ENCODE data around the gene CFAP92.
"Not testable (repeated sequence)": the region's sequence is repeated elsewhere in the genome, so short reads cannot be mapped to it uniquely, and the experiment has no call there.

Gene CFAP92

GRCh38 chr3:128942161-128942952, 51.5 kb downstream of the CFAP92 start:
- DNase-seq (ENCODE audit: low read depth in 2 of 3, low spot score in 1 of 3), result no peak

DNA sequence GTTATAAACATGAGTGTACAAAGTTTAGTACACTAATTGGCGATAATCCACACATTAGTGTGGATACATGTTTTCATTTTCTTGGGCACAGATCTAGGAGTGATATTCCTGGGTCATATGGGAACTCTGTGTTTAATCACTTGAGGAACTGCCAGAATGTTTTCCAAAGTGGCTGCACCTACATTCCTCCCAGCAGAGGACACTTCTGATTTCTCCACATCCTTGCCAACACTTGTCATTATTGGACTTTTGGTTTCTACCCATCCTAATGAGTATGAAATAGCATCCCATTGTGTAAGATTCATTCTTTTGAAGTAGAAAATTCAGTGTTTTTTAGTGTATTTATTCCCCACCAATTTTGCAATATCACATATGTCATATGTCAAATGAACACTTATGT, 53.6 kb downstream of the CFAP92 start:
- DNase-seq (ENCODE audit: low read depth in 2 of 3, low spot score in 1 of 3), result no peak

DNA sequence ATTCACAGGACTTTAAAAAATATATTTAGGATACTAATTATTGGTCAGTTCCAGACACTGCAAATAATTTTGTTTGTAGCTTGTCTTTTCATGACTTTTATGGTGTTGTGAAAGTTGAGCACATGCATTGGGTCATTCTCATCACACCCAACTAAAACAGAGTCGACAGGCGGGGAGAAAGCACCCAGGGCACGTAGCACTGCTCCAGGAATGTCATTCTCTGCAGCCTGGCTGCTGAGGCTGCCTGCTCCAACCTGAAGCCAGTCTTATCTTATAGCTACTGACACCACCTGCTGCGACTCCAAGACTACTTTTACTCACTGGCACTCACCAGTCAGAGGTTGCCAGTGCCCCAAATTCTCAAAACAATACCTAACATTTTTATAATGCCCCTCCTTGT, 57.5 kb downstream of the CFAP92 start:
- no peak for DNase-seq (ENCODE audit: low read depth in 2 of 3, low spot score in 1 of 3)

DNA sequence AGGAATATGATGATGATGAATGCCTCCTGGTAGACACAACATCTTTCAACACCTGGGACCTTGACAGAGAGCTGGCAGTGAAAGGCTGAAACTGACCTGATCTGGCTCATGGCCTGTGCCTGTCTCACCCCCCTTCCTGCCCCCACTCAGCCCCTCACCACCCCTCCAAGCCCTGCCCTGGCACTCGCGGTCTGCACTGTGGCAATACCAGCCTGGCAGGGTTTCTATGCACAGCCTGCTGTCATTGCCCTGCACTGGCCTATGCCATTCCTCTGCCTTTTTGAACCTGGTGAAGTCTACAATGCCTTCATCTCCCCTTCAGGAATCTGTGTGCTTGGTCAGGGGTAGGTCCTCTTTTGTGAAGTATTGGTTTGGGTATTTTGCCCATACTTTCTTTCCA, 58.0 kb downstream of the CFAP92 start:
- no peak for DNase-seq (ENCODE audit: low read depth in 2 of 3, low spot score in 1 of 3)

- DNase-seq (ENCODE audit: low read depth in 2 of 3, low spot score in 1 of 3), result no peak
These were observed 60.0 kb downstream of the CFAP92 start for GRCh38 chr3:128933922-128934253.

- DNase-seq (ENCODE audit: low read depth in 2 of 3, low spot score in 1 of 3), result no peak
These were observed 60.5 kb downstream of the CFAP92 start for GRCh38 chr3:128933213-128933921.

GRCh38 chr3:128932516-128933212, 61.2 kb downstream of the CFAP92 start:
- DNase-seq (ENCODE audit: low read depth in 2 of 3, low spot score in 1 of 3), result no peak

DNA sequence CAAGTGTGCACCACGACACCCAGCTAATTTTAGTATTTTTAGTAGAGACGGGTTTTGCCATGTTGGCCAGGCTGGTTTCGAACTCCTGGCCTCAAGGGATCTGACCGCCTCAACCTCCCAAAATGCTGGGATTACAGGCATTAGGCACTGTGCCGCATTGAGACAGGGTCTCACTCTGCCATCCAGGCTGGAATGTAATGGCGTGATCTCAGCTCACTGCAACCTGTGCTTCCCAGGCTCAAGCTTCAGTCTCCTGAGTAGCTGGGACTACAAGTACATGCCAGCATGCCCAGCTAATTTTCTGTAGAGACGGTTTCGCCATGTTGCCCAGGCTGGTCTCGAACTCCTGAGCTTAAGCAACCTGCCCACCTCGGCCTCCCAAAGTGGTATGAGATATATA, 62.8 kb downstream of the CFAP92 start:
- DNase-seq (ENCODE audit: low read depth in 2 of 3, low spot score in 1 of 3), result no peak

GRCh38 chr3:128929364-128929763, 64.5 kb downstream of the CFAP92 start:
- no peak for DNase-seq (ENCODE audit: low read depth in 2 of 3, low spot score in 1 of 3)

DNA sequence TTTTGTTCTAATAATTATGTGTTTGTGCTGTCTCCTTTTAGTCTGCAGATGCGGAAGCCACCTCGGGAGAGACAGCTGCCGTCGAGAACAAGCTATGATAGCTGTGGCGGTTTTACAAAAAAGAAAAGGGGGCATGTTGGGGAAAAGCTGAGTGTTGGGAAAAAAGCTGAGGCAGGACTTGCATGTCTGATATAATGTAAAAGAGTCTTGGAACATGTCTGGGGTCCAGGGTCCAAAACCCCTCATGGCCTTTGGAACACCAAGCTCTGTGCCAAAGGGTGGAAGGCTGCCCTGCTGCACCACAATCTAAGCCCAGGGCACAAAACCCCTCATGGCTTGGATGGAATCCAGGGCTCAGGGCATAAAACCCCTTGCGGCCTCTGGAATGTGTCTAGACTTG, 69.9 kb downstream of the CFAP92 start:
- DNase-seq (ENCODE audit: low read depth in 2 of 3, low spot score in 1 of 3), result not testable (repeated sequence)

- DNase-seq (ENCODE audit: low read depth in 2 of 3, low spot score in 1 of 3), result no peak
These were observed 70.3 kb downstream of the CFAP92 start for GRCh38 chr3:128923576-128923975.

DNA sequence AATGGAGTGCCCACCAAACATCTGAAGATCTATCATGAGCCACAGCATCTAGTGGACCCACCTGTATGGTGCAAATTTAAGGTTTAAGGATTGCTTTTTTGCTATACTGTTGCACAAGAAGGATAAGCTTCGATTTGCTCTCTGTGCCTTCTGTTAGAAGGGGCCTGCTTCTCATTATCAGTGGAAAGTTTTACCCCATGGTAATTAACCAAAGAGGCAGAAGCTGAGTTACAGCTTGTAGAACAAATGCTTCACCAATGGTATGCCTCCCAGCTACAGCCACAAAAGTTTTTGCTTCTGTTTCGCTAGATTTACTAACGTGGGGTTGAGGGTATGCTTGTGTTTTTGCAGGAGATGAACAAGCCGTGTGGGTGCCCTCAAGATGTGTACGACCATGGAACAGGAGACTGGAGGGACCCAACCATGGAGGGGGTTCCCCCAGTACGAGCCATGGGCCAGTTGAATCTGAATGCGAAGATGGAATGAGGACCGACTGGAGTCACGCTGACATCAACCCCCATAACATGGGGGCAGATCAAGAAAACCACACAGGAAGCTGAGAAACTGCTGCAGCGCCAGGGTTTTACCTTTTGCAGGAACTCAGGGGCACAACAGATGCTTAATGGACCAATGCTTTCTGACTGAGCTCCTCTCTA, 70.9 kb downstream of the CFAP92 start:
- peak; percentile 28 to 45 (median 32) for DNase-seq (ENCODE audit: low read depth in 2 of 3, low spot score in 1 of 3)

- no peak for DNase-seq (ENCODE audit: low read depth in 2 of 3, low spot score in 1 of 3)
These were observed 73.9 kb downstream of the CFAP92 start for GRCh38 chr3:128919988-128920387.

DNA sequence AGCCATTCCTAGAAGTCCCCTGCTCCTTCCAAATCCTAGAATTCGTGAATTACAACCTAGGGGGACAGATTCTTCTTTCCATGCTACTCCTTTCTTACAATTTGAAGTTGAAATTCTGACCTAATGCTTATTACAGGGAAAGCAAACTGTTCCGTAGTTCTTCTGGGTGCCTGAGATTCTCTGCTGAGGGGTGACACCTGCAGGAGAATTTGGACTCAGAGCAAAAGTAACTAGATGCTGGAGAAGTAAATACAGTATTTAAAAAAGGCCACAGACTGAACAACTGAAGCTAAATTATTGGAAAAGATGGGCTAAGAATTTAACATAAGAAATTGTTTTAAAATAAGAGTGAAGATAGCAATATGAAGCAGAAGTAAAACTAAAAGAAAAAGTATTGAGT, 76.6 kb downstream of the CFAP92 start:
- no peak for DNase-seq (ENCODE audit: low read depth in 2 of 3, low spot score in 1 of 3)

DNA sequence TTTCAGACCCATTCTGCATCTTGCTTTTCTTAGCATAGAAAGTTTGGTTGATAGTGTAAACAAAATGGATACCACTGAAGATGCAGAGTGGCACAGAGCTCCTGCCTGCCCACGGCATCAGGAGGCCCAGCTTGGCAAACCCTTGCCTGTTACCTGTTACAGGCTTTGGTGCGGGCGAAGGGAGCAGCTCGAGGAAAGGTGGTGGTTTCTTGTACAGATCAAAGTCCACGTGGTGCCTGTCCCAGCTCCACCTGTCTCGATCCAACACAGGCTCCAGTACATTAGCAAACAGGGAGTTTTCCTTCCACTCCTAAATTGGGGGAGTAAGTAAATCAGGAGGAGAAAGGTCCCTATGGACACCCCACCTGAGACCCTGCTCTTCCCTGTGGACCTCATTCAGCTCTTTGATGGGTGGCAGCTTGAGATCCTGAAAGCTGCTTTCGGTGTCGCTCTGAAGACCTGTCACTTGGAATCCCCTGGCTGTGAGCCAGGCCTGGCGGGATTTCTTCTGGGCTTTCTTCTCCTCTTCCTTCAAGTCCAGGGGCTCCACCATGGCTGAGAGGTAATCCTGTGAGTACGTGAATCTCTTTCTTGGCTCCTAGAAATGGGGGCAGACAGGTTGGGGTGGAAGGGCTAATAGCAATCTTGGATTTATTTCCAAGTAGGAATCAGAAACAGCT, 78.8 kb downstream of the CFAP92 start:
- no peak for DNase-seq (ENCODE audit: low read depth in 2 of 3, low spot score in 1 of 3)

- DNase-seq (ENCODE audit: low read depth in 2 of 3, low spot score in 1 of 3), result no peak
These were observed 82.0 kb downstream of the CFAP92 start for GRCh38 chr3:128911911-128912310.

DNA sequence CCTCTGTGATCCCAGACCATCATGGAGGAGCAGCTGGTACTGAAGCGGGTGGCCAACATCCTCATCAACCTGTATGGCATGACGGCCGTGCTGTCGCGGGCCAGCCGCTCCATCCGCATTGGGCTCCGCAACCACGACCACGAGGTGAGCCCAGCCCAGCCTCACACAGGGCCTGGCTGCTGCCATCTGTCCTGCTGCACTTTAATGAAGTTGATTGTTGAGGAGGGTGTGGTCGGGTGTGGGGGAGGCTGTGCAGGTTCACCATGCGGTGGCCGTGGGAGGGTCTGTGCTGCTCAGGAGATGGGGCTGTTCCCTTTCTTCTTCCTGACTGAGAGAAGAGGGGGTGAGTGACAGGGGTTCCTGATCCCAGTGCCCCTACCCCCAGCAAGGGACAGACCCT, 83.9 kb downstream of the CFAP92 start:
- no peak for DNase-seq (ENCODE audit: low read depth in 2 of 3, low spot score in 1 of 3)

DNA sequence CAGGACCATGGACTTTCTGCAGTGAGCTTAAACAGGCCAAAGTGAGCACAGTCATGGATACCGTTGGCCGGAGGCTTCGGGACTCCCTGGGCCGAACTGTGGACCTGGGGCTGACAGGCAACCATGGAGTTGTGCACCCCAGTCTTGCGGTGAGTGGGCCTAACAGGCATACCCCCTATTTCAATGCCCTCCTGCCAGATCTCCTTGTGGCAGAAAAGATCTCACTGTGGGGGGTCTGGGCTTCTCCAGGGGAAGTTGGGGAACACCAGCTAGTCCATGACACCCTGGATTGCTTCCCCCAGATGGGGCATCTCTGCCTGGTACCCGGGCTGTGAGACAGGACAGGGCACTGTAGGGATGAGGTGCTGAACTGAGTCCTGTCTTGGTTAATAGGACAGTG, 84.9 kb downstream of the CFAP92 start:
- no peak for DNase-seq (ENCODE audit: low read depth in 2 of 3, low spot score in 1 of 3)

GRCh38 chr3:128907706-128908445, 86.0 kb downstream of the CFAP92 start:
- no peak for DNase-seq (ENCODE audit: low read depth in 2 of 3, low spot score in 1 of 3)

- DNase-seq (ENCODE audit: low read depth in 2 of 3, low spot score in 1 of 3), result no peak
These were observed 86.9 kb downstream of the CFAP92 start for GRCh38 chr3:128906804-128907525.

All from stimulated activated CD4-positive, alpha-beta T cell treated with anti-CD3 and anti-CD28 coated beads, Interleukin-12 subunit alpha, Interleukin-12 subunit beta, amount 100 ng/mL, for 48 hours (primary cell).